PC-3 (cell line): ENCODE results near the gene TTC28.

ENCODE experiments used
- EZH2phosphoT487 ChIP-seq: fragments of 300-600 bp; sonication (generic); IDR thresholded peaks from 2 replicates; pipeline ENCODE4 v1.6.1; 2018; ENCODE audit warnings: mild to moderate bottlenecking, antibody characterized with exemption, low read length, borderline replicate concordance
- TF ChIP-seq, protein P1 (sequence below): fragments of 300-600 bp; sonication (generic); conservative IDR thresholded peaks from 2 replicates; pipeline ENCODE4 v1.5.1; 2017; ENCODE audit warnings: antibody characterized with exemption, low read depth, mild to moderate bottlenecking, low read length

DNA sequence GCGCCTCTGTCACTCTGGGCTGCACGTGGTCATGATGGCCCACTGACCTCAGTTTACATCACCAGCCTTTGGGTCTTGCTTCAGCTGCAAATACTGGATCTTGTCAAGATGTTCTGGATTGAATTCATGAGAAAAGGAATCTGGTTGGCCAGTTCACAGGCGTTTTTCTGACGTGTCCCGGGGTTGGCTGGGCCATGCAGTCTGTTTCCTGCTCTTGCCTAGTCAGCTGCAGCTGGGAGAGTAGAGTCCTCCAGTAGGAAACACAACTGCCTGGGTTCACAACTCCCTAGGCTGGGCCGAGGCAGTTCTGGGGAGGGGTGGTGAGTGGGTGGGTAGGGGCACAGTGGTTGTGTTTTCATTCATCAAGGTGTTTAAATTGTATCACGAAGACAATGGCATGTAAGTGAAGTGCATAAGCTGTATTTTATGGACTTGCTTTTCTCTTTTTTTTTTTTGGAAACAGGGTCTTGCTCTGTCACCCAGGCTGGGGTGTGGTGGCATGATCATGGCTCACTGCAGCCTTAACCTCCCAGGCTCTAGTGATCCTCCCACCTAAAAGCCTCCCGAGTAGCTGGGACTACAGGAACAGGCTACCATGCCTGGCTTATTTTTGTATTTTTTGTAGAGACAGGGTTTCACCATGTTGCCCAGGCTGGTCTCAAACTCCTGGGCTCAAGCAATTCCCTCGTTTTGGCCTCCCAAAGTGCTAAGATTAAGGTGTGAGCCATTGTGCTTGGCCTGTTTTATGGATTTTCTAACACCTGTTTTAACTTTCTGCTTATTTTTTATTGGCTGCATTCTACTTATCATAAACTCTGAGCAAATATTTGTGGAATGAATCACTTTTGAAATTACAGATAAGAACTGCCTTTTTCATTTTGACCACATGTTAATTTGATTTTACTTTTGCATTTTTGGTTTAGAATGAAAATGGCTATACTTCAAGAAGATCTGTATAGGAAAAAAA lies 706.6 kb downstream of the TTC28 start:
- TF ChIP-seq, protein P1, sequence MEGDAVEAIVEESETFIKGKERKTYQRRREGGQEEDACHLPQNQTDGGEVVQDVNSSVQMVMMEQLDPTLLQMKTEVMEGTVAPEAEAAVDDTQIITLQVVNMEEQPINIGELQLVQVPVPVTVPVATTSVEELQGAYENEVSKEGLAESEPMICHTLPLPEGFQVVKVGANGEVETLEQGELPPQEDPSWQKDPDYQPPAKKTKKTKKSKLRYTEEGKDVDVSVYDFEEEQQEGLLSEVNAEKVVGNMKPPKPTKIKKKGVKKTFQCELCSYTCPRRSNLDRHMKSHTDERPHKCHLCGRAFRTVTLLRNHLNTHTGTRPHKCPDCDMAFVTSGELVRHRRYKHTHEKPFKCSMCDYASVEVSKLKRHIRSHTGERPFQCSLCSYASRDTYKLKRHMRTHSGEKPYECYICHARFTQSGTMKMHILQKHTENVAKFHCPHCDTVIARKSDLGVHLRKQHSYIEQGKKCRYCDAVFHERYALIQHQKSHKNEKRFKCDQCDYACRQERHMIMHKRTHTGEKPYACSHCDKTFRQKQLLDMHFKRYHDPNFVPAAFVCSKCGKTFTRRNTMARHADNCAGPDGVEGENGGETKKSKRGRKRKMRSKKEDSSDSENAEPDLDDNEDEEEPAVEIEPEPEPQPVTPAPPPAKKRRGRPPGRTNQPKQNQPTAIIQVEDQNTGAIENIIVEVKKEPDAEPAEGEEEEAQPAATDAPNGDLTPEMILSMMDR: no peak
- no peak for TF ChIP-seq EZH2phosphoT487
